Endothelial cell of umbilical vein (primary cell): ENCODE measurements around the gene CSNK1E.

Experiments used
- CTCF ChIP-seq, 2 donors: IDR thresholded peaks; 1 replicate in 1 of 2; 2 replicates in 1 of 2; pipeline ENCODE4 v1.5.1; 2011; ENCODE audit warnings: low read length in 2 of 2, mild to moderate bottlenecking in 2 of 2, moderate library complexity in 2 of 2, control low read depth in 1 of 2, inconsistent platforms in 1 of 2, low read depth in 1 of 2; ENCODE audit not compliant: insufficient read depth in 1 of 2; ENCODE audit errors: extremely low read depth in 1 of 2
- EZH2 ChIP-seq: IDR thresholded peaks from 2 replicates; pipeline ENCODE4 v1.6.1; 2012; ENCODE audit warnings: borderline replicate concordance, low read depth, mild to moderate bottlenecking, moderate library complexity, low read length, inconsistent platforms; ENCODE audit not compliant: severe bottlenecking
- MYC ChIP-seq: IDR thresholded peaks from one replicate; pipeline ENCODE4 v1.6.1; 2011; ENCODE audit warnings: mild to moderate bottlenecking, low read depth, low read length
- POLR2A ChIP-seq: IDR thresholded peaks from 2 replicates; pipeline ENCODE4 v1.6.1; 2012; ENCODE audit warnings: low read depth, mild to moderate bottlenecking, control low read depth, low read length
- POLR2AphosphoS5 ChIP-seq: IDR thresholded peaks from 2 replicates; pipeline ENCODE4 v1.6.1; 2012; ENCODE audit warnings: low read depth, mild to moderate bottlenecking, control low read depth, low read length, moderate library complexity; ENCODE audit not compliant: insufficient read depth

- no peak for TF ChIP-seq POLR2A
- no peak for TF ChIP-seq CTCF (IDR thresholded peaks at IDR 0.05; ENCODE audit: extremely low read depth in 1 of 2, insufficient read depth in 1 of 2, low read depth in 1 of 2, low read length in 2 of 2)
- TF ChIP-seq POLR2AphosphoS5 = peak; percentile 49
- no peak for TF ChIP-seq MYC
- no peak for TF ChIP-seq EZH2
These were observed at the start of gene CSNK1E for GRCh38 chr22:38317122-38317994.
